GM18951 (cell line): ENCODE results near the gene CENPX.

Source experiments
- POLR2A ChIP-seq: IDR thresholded peaks from 4 replicates; pipeline ENCODE4 v1.6.1; 2011; ENCODE audit warnings: mild to moderate bottlenecking; ENCODE audit not compliant: insufficient read length, insufficient read depth; ENCODE audit errors: extremely low read depth
- in situ Hi-C: fragments of 300-500 bp; cut with MboI; formaldehyde crosslinking; loops from one replicate; pipeline ENCODE4 v1.12.0; 2022; ENCODE audit warnings: low sequenced_read_pairs, mixed read lengths, inconsistent platforms; ENCODE audit not compliant: unreplicated experiment

The CENPX gene

GRCh38 chr17:82014432-82014831, 8.2 kb downstream of the CENPX start:
- in situ Hi-C loops, result no loop called here
- TF ChIP-seq POLR2A, result no peak

DNA sequence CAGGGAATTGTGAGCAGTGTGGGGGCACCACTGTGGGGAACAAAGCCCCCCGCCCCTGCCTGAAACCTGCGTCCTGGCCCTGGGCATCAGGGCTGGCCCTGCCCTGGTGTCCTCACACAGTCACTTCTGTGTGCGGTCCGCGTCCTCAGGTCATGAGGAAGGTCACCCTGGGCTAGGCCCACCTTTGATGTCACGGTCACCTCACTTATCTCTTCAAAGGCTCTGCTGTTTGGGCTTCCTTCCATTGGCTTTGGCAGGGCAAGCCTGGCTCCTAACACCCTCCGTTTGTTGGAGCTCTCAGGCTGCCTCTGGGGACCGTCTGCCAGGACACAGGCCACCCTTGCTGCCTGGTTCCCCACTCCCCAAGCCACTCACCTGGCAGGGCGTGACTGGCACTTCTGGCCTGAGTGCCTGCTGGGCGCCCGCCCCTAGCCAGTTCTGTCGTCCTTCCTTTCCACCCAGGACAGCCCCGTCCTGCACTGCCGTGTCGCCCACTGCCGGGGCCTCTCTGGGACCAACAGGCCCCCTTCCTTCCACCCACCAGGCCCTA, 8.8 kb downstream of the CENPX start:
- TF ChIP-seq POLR2A, result no peak
- in situ Hi-C loops, result no loop called here

DNA sequence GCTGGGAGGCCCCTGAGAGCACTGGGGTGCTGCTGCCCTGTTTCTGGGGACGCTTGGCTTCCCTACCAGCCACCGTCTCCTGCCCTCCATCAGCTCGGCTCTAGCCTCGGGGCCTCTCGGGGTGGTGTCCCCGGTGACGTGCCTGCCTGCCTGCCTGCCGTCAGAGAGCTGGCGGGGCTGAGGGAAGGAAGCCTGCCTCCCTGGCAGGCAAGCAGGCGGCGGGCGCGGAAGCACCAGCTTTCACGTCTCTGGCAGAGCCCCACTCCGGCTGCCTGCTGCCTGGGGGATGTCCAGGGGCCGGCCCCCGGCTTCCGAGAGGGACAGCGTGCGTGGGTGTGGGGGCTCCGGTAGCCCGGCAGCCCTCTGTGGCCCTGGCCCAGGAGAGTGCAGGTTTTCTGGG, 9.3 kb downstream of the CENPX start:
- TF ChIP-seq POLR2A, result no peak
- in situ Hi-C loops, result no loop called here

DNA sequence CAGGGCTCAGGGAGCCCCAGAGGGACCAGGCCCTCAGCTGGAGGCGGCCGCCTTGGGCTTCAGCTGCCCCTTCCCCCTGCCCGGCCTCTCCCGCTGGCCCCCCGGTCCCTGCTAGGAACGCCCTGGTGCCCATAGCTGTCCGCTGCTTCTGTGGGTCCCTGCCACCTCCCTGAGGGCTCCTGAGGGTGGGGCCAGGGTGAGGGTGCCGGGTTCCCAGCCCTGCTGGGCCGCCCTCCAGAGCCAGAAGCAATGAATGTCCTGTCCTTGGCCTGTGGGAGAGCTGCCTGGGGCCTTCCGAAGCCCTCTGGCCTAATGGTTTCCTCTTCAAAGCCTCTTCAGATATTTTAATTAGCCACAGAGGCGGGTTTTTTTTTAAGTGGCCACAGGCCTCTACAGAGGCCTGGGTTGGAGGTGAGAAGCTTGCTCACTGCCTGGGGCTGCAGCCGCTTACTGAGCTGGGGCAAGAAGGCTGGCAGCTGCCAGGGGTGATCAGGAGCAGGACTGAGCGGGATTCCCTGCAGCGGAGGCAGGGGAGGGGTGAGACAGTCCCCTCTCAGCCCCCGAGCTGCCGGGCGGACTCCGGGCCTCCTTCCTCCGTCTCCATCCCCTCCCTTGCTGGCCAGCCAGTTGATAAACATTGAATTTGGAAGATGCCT, 9.9 kb downstream of the CENPX start:
- TF ChIP-seq POLR2A, result no peak
- in situ Hi-C loops, result no loop called here

DNA sequence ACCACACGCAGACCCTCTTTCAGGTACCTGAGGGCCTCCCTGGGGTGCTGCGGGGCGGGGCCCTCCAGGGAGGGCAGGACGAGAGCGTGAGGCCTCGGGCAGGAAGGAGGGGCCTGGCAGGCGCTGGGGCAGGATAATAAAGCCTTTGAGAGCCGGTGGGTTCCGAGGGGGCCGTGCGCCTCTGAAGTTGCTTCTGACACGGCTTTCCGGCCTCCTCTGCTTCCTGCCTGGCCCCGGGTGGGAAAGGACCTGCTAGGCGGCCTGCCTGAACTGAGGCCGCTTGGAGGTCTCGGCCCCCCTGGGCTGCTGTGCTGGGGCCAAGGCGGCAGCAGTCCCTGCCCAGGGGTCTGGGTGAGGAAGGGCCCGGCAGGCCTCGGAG, 10.4 kb downstream of the CENPX start:
- TF ChIP-seq POLR2A, result no peak
- in situ Hi-C loops, result no loop called here

- in situ Hi-C loops, result no loop called here
- no peak for TF ChIP-seq POLR2A
Measured at GRCh38 chr17:82011617-82012187, 11.0 kb downstream of the CENPX start.

- TF ChIP-seq POLR2A, result no peak
- in situ Hi-C loops, result no loop called here
Measured at GRCh38 chr17:82010575-82011525, 11.8 kb downstream of the CENPX start.

DNA sequence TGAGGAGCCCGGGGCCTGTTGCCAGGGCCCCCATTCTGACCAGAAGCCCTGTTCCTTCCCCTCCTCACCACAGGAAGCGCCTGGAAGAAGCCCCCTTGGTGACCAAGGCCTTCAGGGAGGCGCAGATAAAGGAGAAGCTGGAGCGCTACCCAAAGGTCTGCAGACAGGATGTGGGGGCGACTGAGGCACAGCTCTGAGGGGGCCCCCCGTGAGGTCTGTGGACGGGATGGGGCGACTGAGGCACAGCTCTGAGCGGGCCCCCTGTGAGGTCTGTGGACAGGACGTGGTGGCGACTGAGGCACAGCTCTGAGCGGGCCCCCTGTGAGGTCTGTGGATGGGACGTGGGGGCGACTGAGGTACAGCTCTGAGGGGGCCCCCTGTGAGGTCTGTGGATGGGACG, 13.3 kb downstream of the CENPX start:
- TF ChIP-seq POLR2A, result no peak
- in situ Hi-C loops, result no loop called here

GRCh38 chr17:82008941-82009405, 13.7 kb downstream of the CENPX start:
- no peak for TF ChIP-seq POLR2A
- in situ Hi-C loops, result no loop called here

DNA sequence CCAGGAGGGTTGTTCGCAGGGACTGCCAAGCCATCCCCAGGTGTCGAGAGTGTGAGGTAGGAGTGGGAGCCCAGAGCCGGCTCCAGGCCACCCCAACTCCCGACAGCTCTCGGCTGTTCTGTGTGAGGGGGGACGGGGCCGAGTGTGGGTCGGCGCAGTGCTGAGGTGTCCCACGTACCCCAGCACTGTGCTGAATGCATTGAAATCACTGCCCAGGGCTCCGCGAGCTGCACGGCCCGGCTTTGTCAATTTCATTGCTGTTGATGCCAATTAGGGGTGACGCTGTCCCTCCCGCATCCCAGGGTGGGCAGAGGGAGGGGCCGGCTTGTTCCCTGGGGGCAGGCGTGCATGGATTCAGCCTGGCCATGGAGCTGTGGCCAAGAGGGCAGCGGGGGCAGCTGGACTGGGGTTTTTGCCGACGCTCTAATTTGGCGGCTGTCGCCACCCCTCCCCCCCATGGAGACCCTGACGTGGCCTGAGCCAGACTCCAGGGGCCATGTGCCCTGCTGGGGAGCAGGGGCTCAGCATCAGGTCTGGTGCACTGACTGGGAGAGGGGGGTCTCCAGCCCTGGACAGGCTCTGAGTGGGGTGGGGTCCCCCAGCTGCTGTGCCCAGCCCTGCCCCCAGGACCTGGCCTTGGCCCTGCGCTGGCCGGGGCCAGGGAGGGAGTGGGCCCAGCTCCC, 14.3 kb downstream of the CENPX start:
- in situ Hi-C loops, result no loop called here
- TF ChIP-seq POLR2A, result no peak

DNA sequence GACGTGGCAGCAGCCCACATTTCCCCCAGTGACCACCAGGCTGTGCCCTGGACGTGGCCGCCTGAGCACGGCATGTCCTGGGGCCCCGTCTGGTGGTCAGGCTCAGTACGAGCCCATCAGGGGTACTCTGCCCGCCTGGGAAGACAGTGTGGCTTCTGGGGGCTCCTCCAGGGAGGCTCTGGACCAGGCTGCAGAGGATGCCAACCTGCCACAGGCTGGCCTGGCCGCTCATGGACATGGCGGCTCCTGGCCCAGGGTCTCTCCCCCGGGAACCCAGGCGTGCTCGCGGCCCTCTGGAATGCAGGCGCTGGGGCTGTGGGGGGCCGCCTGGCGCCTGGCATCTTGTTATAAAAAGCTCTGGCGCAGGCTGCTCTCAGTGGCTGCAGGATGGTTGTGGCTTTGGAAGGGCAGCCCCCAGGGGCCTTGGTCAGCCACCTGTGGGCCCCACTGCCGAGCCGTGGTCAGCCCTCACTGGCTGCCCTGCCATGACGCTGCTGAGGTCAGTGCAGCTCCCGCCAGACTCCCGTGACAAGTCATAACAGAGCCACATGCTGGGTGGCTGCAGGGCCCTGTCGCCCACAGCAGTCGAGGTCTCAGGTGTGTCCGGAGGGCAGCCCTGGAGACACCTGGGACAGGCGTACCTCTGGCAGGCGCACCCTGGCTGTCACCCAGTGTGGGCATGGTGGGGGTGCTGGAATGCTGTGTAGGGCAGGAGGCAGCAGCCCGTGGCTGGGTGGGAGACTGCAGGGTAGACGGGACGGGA, 15.0 kb downstream of the CENPX start:
- TF ChIP-seq POLR2A, result no peak
- in situ Hi-C loops, result no loop called here

DNA sequence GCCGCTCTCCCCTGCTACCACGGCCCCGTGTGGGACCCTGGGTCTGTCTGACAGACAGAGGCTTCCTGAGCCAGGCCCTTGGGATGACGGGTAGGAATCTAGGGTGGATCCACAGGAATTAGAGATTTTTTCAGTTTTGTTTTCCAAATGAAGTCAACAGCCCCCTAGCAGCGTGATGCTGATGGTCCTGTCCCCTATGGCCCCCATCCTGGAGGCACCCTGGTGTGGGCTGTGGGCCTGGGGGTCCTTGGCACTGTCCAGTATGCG, 15.5 kb downstream of the CENPX start:
- in situ Hi-C loops, result no loop called here
- no peak for TF ChIP-seq POLR2A
